ENCODE data around the gene LRRC72.

DNA sequence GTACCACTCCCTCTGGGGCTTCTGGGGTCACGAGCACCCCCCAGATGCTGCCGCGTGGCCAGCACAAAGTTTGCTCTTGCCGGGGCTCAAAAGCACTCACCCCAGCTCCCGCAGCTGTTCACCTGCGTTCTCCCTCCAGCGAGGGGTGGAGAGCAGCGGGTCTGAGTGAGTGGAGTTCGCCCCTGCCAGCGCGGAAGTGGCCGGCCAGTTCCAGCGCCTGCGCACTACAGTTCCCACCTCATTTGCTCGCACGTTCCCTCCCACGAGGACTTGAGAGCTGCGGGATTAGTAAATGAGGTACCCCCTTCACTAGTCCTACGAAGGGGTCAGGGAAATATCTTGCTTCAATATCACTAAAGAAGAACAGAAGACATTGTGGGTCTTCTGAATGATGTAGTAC lies 24.3 kb upstream of the LRRC72 start:
- TF ChIP-seq POLR2A (IDR thresholded peaks at IDR 0.05): no peak
- TF ChIP-seq POLR2AphosphoS5 (IDR thresholded peaks at IDR 0.05): no peak
- TF ChIP-seq CTCF (IDR thresholded peaks at IDR 0.05): no peak

Data from transverse colon (tissue), 4 donors.